HEK293 (cell line): ENCODE data around the gene TMEM121B.

Experiments used
- CTCF ChIP-seq: fragments of 450-650 bp; formaldehyde crosslinking; IDR thresholded peaks from 2 replicates; pipeline ENCODE4 v1.5.1; 2016; ENCODE audit warnings: missing biosample characterization, missing genetic modification characterization
- SETDB1 ChIP-seq: IDR thresholded peaks from one replicate; pipeline ENCODE4 v1.6.1; 2017; ENCODE audit warnings: mild to moderate bottlenecking, low read length, moderate library complexity, mixed read lengths; ENCODE audit not compliant: insufficient read length
- ZBTB21 ChIP-seq: fragments of 450-650 bp; formaldehyde crosslinking; IDR thresholded peaks from 2 replicates; pipeline ENCODE4 v1.5.1; 2017; ENCODE audit warnings: missing biosample characterization, missing genetic modification characterization
- ZNF350 ChIP-seq: fragments of 450-650 bp; formaldehyde crosslinking; IDR thresholded peaks from 2 replicates; pipeline ENCODE4 v1.5.0; 2017; ENCODE audit warnings: missing biosample characterization, mild to moderate bottlenecking, missing genetic modification characterization

GRCh38 chr22:17072877-17073276 is 48.3 kb downstream of the TMEM121B start:
- TF ChIP-seq ZNF350: no peak
- TF ChIP-seq SETDB1: peak; percentile 84
- TF ChIP-seq CTCF: no peak
- TF ChIP-seq ZBTB21 (tag by site-specific recombination): no peak
